PFSK-1 (cell line): Measurements from ENCODE around the gene CDC42BPB.

ENCODE experiments used
- FOXP2 ChIP-seq: optimal IDR thresholded peaks from 2 replicates; pipeline ENCODE3; 2011; ENCODE audit warnings: borderline replicate concordance, control low read depth, inconsistent platforms; ENCODE audit not compliant: insufficient read depth; ENCODE audit errors: extremely low read length, extremely low read depth
- POLR2AphosphoS5 ChIP-seq: IDR thresholded peaks from 2 replicates; pipeline ENCODE4 v1.6.1; 2012; ENCODE audit warnings: low read depth, mild to moderate bottlenecking, control low read depth, low read length, moderate library complexity
- REST ChIP-seq, 2 experiments: IDR thresholded peaks; 2 replicates each; pipeline versions ENCODE4 v1.6.1 to v1.8.0; 2011 to 2012; ENCODE audit warnings: low read depth in 2 of 2, low read length in 2 of 2, control low read depth in 1 of 2, inconsistent platforms in 1 of 2, mild to moderate bottlenecking in 1 of 2, moderate library complexity in 1 of 2; ENCODE audit not compliant: insufficient read depth in 1 of 2
- SIN3A ChIP-seq: IDR thresholded peaks from 2 replicates; pipeline ENCODE4 v1.6.1; 2012; ENCODE audit warnings: mild to moderate bottlenecking, low read length, moderate library complexity, borderline replicate concordance; ENCODE audit not compliant: insufficient read depth
- TAF1 ChIP-seq: IDR thresholded peaks from 2 replicates; pipeline ENCODE4 v1.6.1; 2012; ENCODE audit warnings: low read length, control low read depth, borderline replicate concordance; ENCODE audit not compliant: insufficient read depth

The CDC42BPB gene

GRCh38 chr14:102900631-102901571 is 156.4 kb downstream of the CDC42BPB start:
- TF ChIP-seq POLR2AphosphoS5 (no peak), SIN3A (no peak), TAF1 (no peak), REST (IDR thresholded peaks at IDR 0.05; ENCODE audit: insufficient read depth in 1 of 2, low read depth in 2 of 2, low read length in 2 of 2) (no peak), FOXP2 (no peak)

- TF ChIP-seq TAF1 = no peak
- no peak for TF ChIP-seq SIN3A
- TF ChIP-seq REST (IDR thresholded peaks at IDR 0.05; ENCODE audit: insufficient read depth in 1 of 2, low read depth in 2 of 2, low read length in 2 of 2) = no peak
- no peak for TF ChIP-seq POLR2AphosphoS5
- no peak for TF ChIP-seq FOXP2
These were observed 157.8 kb downstream of the CDC42BPB start for GRCh38 chr14:102899516-102899900.

- TF ChIP-seq TAF1 (no peak), POLR2AphosphoS5 (no peak), REST (IDR thresholded peaks at IDR 0.05; ENCODE audit: insufficient read depth in 1 of 2, low read depth in 2 of 2, low read length in 2 of 2) (no peak), SIN3A (no peak), FOXP2 (no peak)
These were observed 158.4 kb downstream of the CDC42BPB start for GRCh38 chr14:102898776-102899515.

GRCh38 chr14:102898298-102898697 is 159.1 kb downstream of the CDC42BPB start:
- no peak for TF ChIP-seq SIN3A
- no peak for TF ChIP-seq TAF1
- no peak for TF ChIP-seq POLR2AphosphoS5
- TF ChIP-seq FOXP2 = no peak
- no peak for TF ChIP-seq REST (IDR thresholded peaks at IDR 0.05; ENCODE audit: insufficient read depth in 1 of 2, low read depth in 2 of 2, low read length in 2 of 2)
